Keratinocyte (primary cell): ENCODE data around the gene IL37.

Source experiments
- CTCF ChIP-seq, 3 experiments: IDR thresholded peaks in 1 of 3; conservative IDR thresholded peaks in 1 of 3; optimal IDR thresholded peaks in 1 of 3; 2 replicates in 2 of 3; 3 replicates in 1 of 3; pipeline versions ENCODE3 to v1.5.1; 2011; ENCODE audit warnings: low read length in 3 of 3, mild to moderate bottlenecking in 3 of 3, moderate library complexity in 2 of 3, control low read depth in 1 of 3, inconsistent platforms in 1 of 3; ENCODE audit not compliant: insufficient read depth in 2 of 3; ENCODE audit errors: extremely low read depth in 1 of 3
- EZH2 ChIP-seq: IDR thresholded peaks from one replicate; pipeline ENCODE4 v1.6.1; 2012; ENCODE audit warnings: inconsistent platforms, mild to moderate bottlenecking, low read length, moderate library complexity

- no peak for TF ChIP-seq EZH2
- TF ChIP-seq CTCF (optimal IDR thresholded peaks at IDR 0.05 in 1 of 3, IDR thresholded peaks at IDR 0.05 in 1 of 3, conservative IDR thresholded peaks at IDR 0.05 in 1 of 3; ENCODE audit: extremely low read depth in 1 of 3, insufficient read depth in 2 of 3, low read length in 3 of 3) = no peak
Measured at GRCh38 chr2:112938904-112939303, 27.9 kb downstream of the IL37 start.
